ENCODE measurements around the gene CBFA2T3.
"Not testable (repeated sequence)": the region's sequence is repeated elsewhere in the genome, so short reads cannot be mapped to it uniquely, and the experiment has no call there.

CBFA2T3 gene

DNA sequence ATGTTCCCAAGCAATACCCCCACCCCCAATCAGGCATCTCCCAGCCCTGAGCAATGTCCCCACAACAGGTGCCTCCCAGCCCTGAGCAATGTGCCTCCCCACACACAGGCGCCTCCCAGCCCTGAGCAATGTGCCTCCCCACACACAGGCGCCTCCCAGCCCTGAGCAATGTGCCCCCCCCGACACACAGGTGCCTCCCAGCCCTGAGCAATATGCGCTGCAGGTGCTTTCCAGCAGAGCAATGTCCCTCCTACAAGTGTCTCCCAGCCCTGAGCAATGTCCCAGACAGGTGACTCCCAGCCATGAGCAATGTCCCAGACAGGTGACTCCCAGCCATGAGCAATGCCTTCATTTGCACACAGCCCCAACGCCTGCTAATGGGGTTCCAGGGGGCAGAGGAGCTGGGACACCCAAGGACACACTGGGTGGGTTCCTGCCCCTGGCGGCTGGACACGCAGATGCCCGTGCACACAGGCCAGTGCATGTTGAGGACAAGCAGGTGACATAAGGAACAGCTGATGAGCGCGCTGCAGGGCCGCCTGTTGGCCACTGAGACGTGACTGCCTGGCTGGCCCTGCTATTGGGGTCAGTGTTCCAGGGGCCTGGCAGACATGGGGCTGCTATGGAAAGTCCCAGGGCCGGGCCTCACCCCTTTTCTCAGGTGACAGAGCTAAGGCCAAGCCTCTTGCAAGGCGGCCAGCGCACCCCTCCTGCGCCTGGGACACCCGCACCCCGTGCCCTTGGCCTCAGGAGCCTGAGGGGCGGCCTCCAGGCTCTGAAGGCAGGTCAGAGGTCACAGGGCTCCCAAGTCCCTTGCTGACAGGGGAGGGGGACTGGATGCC lies 83.7 kb downstream of the CBFA2T3 start:
- H3K4me3 ChIP-seq (ENCODE audit: low read length), result no peak overlapping the region
- no peak for DNase-seq (ENCODE audit: low read depth)
- TF ChIP-seq, protein P1, sequence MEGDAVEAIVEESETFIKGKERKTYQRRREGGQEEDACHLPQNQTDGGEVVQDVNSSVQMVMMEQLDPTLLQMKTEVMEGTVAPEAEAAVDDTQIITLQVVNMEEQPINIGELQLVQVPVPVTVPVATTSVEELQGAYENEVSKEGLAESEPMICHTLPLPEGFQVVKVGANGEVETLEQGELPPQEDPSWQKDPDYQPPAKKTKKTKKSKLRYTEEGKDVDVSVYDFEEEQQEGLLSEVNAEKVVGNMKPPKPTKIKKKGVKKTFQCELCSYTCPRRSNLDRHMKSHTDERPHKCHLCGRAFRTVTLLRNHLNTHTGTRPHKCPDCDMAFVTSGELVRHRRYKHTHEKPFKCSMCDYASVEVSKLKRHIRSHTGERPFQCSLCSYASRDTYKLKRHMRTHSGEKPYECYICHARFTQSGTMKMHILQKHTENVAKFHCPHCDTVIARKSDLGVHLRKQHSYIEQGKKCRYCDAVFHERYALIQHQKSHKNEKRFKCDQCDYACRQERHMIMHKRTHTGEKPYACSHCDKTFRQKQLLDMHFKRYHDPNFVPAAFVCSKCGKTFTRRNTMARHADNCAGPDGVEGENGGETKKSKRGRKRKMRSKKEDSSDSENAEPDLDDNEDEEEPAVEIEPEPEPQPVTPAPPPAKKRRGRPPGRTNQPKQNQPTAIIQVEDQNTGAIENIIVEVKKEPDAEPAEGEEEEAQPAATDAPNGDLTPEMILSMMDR (conservative IDR thresholded peaks at IDR 0.05; ENCODE audit: low read depth, low read length), result no peak

DNA sequence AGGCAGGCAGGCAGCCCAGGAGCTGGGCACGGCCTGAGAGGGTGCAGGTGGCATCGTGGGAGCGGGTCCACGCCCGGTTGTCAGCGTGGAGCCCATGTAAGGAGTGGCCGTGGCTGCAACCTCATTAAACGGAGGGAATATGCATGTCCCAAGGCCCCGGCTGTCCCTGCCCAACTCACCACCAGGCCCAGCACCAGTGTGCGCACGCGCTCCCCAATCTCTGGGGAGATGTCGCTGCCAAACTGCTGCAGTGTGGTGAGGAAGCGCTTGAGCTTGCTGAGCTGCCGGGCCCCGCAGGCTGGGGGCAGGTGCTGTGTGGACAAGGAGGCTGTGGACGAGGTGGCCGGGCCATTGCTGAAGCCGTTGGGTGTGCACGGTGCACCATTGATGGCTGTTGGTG lies 84.9 kb downstream of the CBFA2T3 start:
- no peak for DNase-seq (ENCODE audit: low read depth)
- H3K4me3 ChIP-seq (ENCODE audit: low read length), result no peak overlapping the region
- TF ChIP-seq, protein P1 (conservative IDR thresholded peaks at IDR 0.05; ENCODE audit: low read depth, low read length), result no peak

DNA sequence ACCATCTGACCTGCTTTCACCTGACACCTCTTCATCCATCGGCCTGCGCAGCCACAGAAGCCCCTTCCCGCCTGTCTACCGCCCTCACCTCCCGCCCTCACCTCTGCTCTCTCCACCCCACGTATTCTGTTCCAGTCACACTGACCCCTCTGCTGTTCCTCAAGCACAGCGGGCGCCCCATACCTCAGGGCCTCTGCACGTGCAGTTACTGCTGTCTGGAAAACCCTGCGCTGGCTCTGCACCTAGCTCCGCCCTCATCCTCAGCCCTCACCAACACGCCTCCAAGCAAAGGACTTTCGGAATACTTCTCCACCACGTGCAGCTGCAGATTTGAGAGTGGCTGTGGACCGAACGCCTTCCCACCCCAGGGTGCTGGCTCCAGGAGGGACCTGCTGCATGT lies 85.9 kb downstream of the CBFA2T3 start:
- no peak overlapping the region for H3K4me3 ChIP-seq (ENCODE audit: low read length)
- no peak for DNase-seq (ENCODE audit: low read depth)
- TF ChIP-seq, protein P1 (conservative IDR thresholded peaks at IDR 0.05; ENCODE audit: low read depth, low read length), result no peak

DNA sequence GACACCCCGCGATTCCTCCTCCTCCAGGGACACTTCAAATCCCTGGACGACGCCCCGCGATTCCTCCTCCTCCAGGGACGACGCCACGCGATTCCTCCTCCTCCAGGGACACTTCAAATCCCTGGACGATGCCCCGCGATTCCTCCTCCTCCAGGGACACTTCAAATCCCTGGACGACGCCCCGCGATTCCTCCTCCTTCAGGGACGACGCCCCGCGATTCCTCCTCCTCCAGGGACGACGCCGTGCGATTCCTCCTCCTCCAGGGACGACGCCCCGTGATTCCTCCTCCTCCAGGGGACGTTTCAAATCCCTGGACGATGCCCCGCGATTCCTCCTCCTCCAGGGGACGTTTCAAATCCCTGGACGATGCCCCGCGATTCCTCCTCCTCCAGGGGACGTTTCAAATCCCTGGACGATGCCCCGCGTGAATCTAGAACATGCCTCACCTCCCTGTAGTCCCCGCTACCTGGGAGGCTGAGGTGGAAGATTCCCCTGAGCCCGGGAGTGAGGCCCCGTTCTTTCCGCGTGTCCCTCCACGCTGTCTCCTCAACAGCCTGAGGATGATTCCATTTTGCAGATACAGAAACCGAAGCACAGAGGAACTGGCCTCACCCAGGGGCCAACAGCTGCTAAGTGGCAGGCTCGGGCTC lies 87.2 kb downstream of the CBFA2T3 start:
- DNase-seq (ENCODE audit: low read depth); H3K4me3 ChIP-seq (ENCODE audit: low read length): not testable (repeated sequence)

DNA sequence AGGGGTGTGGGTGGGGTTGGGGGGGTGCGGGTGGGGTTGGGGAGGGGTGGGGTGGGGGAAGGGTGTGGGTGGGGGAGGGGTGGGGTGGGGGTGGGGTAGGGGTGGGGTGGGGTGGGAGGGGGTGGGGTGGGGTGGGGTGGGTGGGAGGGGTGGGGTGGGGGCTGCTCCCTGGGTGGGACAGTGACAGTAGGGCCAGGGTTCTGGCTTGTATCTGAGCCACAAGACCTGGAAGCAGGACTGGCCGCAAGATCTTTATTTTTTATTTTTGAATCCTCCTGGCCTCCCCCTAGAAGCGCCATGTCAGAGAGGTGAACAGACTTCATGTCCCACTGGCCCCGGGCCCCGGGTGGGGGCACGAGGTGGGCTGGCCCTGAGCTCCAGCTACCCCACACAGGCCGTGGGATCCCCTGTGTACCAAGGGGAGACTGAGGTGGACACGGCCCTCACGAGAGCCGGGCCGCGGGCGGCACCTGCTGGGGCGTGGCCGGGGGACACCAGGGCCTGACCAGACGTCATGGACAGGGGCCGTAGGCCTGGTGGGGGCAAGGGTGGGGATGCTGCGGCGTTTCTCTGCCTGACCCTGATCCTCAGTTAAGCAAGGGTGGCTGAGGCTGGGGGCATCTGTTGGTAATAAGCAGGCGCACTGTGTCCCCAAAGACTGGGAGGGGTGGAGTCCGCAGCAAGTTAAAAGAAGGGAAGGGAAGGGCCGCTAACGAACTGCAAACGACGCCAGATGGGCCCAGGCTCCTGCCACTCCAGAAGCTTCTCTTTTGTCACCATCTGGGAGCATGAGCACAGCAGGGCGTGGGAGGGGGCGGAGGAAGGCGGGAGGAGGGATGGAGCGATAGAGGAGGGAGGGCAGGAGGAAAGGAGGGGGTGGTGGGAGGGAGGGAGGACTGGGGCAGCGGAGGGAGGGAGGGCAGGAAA lies 88.3 kb downstream of the CBFA2T3 start:
- H3K4me3 ChIP-seq (ENCODE audit: low read length), result no peak overlapping the region
- DNase-seq (ENCODE audit: low read depth), result no peak
- TF ChIP-seq, protein P1 (conservative IDR thresholded peaks at IDR 0.05; ENCODE audit: low read depth, low read length), result no peak

DNA sequence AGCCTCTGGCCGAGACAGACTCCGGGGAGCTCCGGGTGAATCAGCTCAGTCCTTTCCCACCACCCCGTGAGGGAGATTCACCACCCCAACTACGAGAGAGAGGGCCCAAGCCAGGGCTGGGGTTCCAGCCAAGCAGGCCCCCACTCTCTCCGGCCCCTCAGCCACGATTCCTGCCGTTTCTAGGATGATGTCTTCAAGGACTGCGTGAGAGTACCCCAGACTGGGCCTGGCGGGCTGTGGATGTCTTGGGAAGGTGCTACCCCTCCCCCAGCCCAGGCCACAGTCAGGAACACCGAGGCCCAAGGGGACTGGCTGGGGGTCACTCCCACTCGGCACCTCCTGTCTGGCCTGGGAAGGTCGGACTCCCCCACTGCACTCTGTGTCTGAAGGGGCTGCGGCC lies 89.0 kb downstream of the CBFA2T3 start:
- H3K4me3 ChIP-seq (ENCODE audit: low read length), result no peak overlapping the region
- TF ChIP-seq, protein P1 (conservative IDR thresholded peaks at IDR 0.05; ENCODE audit: low read depth, low read length), result no peak
- no peak for DNase-seq (ENCODE audit: low read depth)

DNA sequence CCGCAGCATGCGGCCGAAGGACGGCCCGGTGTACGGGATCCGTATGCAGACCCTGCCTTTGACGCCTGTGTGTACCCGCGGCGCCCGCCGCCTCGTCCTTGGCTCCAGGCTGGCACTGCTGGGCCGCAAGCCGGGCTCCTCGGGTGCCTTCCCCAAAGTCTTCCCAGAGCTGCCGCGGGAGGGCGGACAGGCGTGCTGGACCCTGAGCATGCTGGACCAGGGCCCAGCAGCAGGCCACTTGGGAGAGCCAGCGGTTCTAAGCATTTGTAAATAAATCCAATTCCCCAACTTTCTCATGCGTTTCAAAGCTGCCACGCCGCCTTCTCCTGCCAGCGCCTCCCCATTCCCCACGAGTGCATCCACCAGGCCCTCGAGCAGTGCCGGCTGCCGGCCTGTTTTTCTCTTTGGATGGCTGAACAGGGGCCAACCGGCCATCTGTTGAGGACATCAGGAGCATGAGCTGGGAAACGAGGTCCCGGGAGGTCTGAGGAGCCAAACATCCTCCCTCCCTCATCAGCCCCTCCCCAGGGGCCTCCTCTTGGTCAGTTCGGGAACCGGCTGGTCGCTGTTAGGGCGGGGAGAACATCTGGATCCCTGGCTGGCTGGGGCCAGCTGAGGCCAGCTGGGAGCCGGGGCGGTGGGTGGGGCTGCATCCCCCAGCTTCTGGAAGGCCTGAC lies 90.0 kb downstream of the CBFA2T3 start:
- TF ChIP-seq, protein P1 (conservative IDR thresholded peaks at IDR 0.05; ENCODE audit: low read depth, low read length), result no peak
- H3K4me3 ChIP-seq (ENCODE audit: low read length), result no peak overlapping the region

More for the DNA sequence above, 90.0 kb downstream of the CBFA2T3 start:
- no peak for DNase-seq (ENCODE audit: low read depth)

All from retinal pigment epithelial cell (primary cell).